Posterior cingulate gyrus (tissue), 11 donors: ENCODE measurements around the gene IRF2.

Experiments
- DNase-seq, 10 donors: peaks; one replicate each; pipeline versions ENCODE4 v3.0.0 to v3.0.0-alpha.2; 2020 to 2021; ENCODE audit warnings: mixed read lengths in 3 of 10
- intact Hi-C: fragments of 100-400 bp; cut with DNase I; formaldehyde crosslinking; loops from one replicate; pipeline ENCODE4 v1.15.1; 2023

Gene IRF2

GRCh38 chr4:184416913-184417734 is 57.2 kb downstream of the IRF2 start:
- intact Hi-C loops: no loop called here
- no peak for DNase-seq

GRCh38 chr4:184415071-184415470 is 59.3 kb downstream of the IRF2 start:
- intact Hi-C loops: no loop called here

GRCh38 chr4:184413261-184414046 is 60.9 kb downstream of the IRF2 start:
- intact Hi-C loops: no loop called here
- no peak for DNase-seq

More at GRCh38 chr4:184415071-184415470, 59.3 kb downstream of the IRF2 start:
- DNase-seq: no peak

- DNase-seq: no peak
- intact Hi-C loops: no loop called here
Observed at GRCh38 chr4:184410748-184411147, 63.6 kb downstream of the IRF2 start.

- intact Hi-C loops: loop anchor here (5.0 kb wide), 1 partner anchor 62 kb away; the partner anchor contains the start of gene IRF2
- no peak for DNase-seq
Observed at GRCh38 chr4:184409911-184410692, 64.2 kb downstream of the IRF2 start.

GRCh38 chr4:184409502-184409901 is 64.8 kb downstream of the IRF2 start:
- intact Hi-C loops: loop anchor here (5.0 kb wide), 1 partner anchor 63 kb away; the partner anchor contains the start of gene IRF2
- DNase-seq: no peak

- intact Hi-C loops: loop anchor here (5.0 kb wide), 1 partner anchor 64 kb away; the partner anchor contains the start of gene IRF2
Observed at GRCh38 chr4:184408684-184409081, 65.7 kb downstream of the IRF2 start.

GRCh38 chr4:184408021-184408683 is 66.2 kb downstream of the IRF2 start:
- intact Hi-C loops: loop anchor here (5.0 kb wide), 1 partner anchor 64 kb away; the partner anchor contains the start of gene IRF2
- DNase-seq: no peak

More at GRCh38 chr4:184408684-184409081, 65.7 kb downstream of the IRF2 start:
- DNase-seq: no peak

- intact Hi-C loops: loop anchor here (5.0 kb wide), 1 partner anchor 65 kb away; the partner anchor contains the start of gene IRF2
- DNase-seq: no peak
Observed at GRCh38 chr4:184406958-184407391, 67.4 kb downstream of the IRF2 start.

- no peak for DNase-seq
- intact Hi-C loops: no loop called here
Observed at GRCh38 chr4:184404047-184404446, 70.3 kb downstream of the IRF2 start.

- no peak for DNase-seq
- intact Hi-C loops: no loop called here
Observed at GRCh38 chr4:184403384-184403781, 71.0 kb downstream of the IRF2 start.

- intact Hi-C loops: no loop called here
Observed at GRCh38 chr4:184402740-184403383, 71.5 kb downstream of the IRF2 start.

GRCh38 chr4:184402239-184402638 is 72.1 kb downstream of the IRF2 start:
- intact Hi-C loops: no loop called here

More at GRCh38 chr4:184402740-184403383, 71.5 kb downstream of the IRF2 start:
- no peak for DNase-seq

GRCh38 chr4:184401397-184402171 is 72.8 kb downstream of the IRF2 start:
- intact Hi-C loops: no loop called here
- no peak for DNase-seq

More at GRCh38 chr4:184402239-184402638, 72.1 kb downstream of the IRF2 start:
- DNase-seq: no peak

GRCh38 chr4:184400891-184401290 is 73.5 kb downstream of the IRF2 start:
- intact Hi-C loops: no loop called here
- no peak for DNase-seq

GRCh38 chr4:184400375-184400870 is 73.9 kb downstream of the IRF2 start:
- DNase-seq: no peak
- intact Hi-C loops: no loop called here

- no peak for DNase-seq
- intact Hi-C loops: no loop called here
Observed at GRCh38 chr4:184399512-184399908, 74.8 kb downstream of the IRF2 start.
